Right lobe of liver (tissue), 4 donors: ENCODE measurements around the gene ESPL1.

Experiments used
- CTCF ChIP-seq, 4 donors: fragments of 200-600 bp in 3 of 4; fragments of 450-650 bp in 1 of 4; IDR thresholded peaks; one replicate each; pipeline versions ENCODE4 v1.5.1 to v1.8.0; 2016 to 2022; ENCODE audit warnings: antibody characterized with exemption in 4 of 4, mild to moderate bottlenecking in 2 of 4
- POLR2A ChIP-seq: fragments of 450-650 bp; IDR thresholded peaks from one replicate; pipeline ENCODE4 v1.6.1; 2017; ENCODE audit warnings: antibody characterized with exemption, mild to moderate bottlenecking
- donor health status: DM: no; HTN: no; CAD: no.
- donor health status: DM: no; HTN: no; CAD: no.
- donor health status: DM: no; HTN: yes; CAD: no.

- TF ChIP-seq CTCF (IDR thresholded peaks at IDR 0.05) (no peak), POLR2A (no peak)
These were observed 6.3 kb downstream of the ESPL1 start for GRCh38 chr12:53274445-53274844.
